ENCODE results near the gene RNF223.

DNA sequence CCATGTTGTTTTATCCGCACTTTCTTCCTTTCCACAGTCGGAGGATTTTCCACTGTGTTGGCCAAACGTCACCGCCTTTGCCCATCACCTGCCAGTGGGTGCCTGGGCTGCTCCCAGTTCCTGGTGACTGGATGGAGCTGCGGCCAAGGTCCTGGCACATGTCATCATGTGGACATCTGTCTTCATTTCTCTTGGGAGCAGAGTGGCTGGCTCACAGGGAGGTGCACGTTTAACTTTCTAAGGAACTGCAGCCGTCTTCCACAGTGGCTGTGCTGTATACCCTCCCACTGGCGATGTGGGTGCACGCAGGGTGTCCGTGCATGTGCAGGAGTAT is 19.5 kb upstream of the RNF223 start:
- TF ChIP-seq, protein P1, sequence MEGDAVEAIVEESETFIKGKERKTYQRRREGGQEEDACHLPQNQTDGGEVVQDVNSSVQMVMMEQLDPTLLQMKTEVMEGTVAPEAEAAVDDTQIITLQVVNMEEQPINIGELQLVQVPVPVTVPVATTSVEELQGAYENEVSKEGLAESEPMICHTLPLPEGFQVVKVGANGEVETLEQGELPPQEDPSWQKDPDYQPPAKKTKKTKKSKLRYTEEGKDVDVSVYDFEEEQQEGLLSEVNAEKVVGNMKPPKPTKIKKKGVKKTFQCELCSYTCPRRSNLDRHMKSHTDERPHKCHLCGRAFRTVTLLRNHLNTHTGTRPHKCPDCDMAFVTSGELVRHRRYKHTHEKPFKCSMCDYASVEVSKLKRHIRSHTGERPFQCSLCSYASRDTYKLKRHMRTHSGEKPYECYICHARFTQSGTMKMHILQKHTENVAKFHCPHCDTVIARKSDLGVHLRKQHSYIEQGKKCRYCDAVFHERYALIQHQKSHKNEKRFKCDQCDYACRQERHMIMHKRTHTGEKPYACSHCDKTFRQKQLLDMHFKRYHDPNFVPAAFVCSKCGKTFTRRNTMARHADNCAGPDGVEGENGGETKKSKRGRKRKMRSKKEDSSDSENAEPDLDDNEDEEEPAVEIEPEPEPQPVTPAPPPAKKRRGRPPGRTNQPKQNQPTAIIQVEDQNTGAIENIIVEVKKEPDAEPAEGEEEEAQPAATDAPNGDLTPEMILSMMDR (IDR thresholded peaks at IDR 0.05; ENCODE audit: low read depth, low read length, missing input control), result no peak
- no peak for TF ChIP-seq GABPA (IDR thresholded peaks at IDR 0.05 in 1 of 2, conservative IDR thresholded peaks at IDR 0.05 in 1 of 2)

Data from liver (tissue), 3 donors.